Measurements from ENCODE around the gene KLF14. TPM values are rescaled to one million over a fixed set of nuclear protein-coding genes. Genes with fewer than 3 reads are reported as not detected.

The KLF14 gene
- total RNA-seq = under 0.01 TPM in 1 of 2 replicates, not detected in the other

DNA sequence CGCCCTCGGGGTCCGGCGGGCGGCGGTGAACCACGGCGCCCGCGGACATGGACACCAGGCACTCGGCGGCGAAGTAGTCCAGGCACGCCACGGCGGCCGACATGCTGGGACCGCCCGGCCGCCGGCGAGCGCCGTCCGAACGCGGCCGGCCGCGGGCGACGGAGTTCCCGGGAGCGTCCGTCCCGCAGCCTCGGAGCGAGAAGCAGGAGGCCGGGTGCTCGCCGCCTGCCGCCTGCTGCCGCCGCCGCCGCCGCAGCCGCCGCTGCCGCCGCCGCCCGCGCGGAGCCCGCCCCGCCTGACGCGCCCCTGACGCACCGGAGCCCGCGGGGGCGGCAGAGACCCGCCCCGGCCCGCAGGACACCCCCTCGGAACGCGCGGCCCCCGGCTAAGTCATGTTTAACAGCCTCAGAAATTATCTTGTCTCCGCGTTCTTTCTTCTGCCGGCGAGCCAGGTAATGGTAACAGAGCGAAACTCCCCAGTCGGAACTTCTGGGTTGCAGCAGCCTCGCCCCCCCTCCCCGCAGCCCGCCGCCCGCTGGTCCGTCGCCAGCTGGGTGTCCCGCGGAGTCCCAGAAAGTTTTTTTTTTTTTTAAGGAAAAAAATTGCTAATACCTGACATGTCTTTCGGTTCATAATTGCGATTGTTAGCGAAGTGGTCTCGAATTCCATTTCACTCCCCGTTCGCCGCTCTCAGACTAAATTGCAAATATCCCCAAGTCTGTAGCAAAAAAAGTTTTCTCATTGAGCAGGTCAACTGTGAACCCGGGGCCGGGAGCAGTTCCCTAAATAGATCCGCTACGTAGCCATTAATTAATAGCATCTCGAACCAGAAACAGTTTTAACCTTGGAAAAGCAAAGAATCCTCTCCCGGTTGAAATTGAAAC lies at the start of gene KLF14:
KLF14 (minus strand) TSS at position 277 of the 884 bp plus-strand sequence; CDS start at position 103, 174 bp downstream.

Other genes starting within 250 kb of the KLF14 start
- 4.6 and 18.0 TPM in 2 replicates for gene MEST, start 242.1 kb downstream of the KLF14 start, total RNA-seq
- 31.3 and 38.5 TPM in 2 replicates for gene COPG2, start 65.5 kb downstream of the KLF14 start, total RNA-seq
- not detected in 2 replicates for gene TSGA13, start 47.7 kb downstream of the KLF14 start, total RNA-seq